H54 (cell line): ENCODE data around the gene ULK3.

ENCODE experiments used
- DNase-seq: peaks from one replicate; pipeline ENCODE4 v3.0.0; 2011; ENCODE audit warnings: low spot score, mixed read lengths; ENCODE audit not compliant: insufficient read length
- FAIRE-seq: peaks from 3 replicates; lab custom pipeline; 2011; peaks lifted over from hg19 to GRCh38; lab: Jason Lieb, UNC
- POLR2A ChIP-seq: IDR thresholded peaks from 2 replicates; pipeline ENCODE4 v1.6.1; 2011; ENCODE audit warnings: low read depth, mild to moderate bottlenecking, low read length

ULK3 gene

GRCh38 chr15:74815121-74815934 is 27.6 kb downstream of the ULK3 start:
- FAIRE-seq (no peak), DNase-seq (no peak)
- TF ChIP-seq POLR2A: no peak

- TF ChIP-seq POLR2A: no peak
- DNase-seq (no peak), FAIRE-seq (no peak)
These were observed 30.4 kb downstream of the ULK3 start, which contains the start of gene LMAN1L for GRCh38 chr15:74812533-74812932. Gene LMAN1L (plus strand): TSS chr15:74812835. CDS start chr15:74812855, 20 bp downstream.

- TF ChIP-seq POLR2A: no peak
- DNase-seq: no peak
- no peak for FAIRE-seq
These were observed 33.0 kb downstream of the ULK3 start for GRCh38 chr15:74809956-74810355.

DNA sequence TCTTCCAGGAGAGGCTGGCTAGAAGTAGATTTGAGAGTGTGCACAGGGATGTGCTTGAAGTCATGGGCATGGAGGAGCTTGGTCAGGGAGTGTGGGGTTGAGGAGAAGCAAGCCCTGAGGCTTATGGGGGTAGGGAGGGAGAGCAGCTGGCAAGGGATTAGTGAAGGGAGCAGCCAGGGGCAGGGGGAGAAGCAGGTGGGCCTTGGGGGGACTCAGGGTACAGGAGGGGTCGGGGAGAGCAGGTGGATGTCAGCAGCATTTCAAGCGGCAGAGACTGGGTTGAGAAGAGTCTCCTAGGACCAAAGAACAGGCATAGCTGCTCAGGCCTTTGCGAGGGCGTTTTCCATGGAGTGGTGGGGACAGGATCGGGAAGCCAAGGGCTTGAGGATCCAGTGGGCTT is 33.7 kb downstream of the ULK3 start:
- TF ChIP-seq POLR2A: no peak
- no peak for FAIRE-seq
- no peak for DNase-seq

DNA sequence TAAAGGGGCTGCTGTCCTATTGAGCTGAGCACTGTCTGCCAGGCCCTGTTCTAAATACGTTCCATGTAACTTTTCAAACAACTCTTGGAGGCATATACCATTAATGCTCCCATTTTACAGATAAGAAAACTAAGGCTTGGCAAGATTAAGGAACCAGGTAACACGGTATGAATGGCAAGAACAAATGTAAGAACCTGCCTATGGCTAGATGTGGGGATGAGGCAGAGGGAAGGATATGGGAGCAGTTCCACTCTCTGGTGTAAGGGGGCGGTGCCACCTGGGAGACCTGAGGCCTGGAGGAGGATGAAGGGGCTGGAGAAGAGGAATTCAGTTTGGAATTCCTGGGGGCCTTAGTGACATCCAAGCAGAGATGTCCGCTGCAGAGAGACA is 34.1 kb downstream of the ULK3 start:
- no peak for FAIRE-seq
- no peak for DNase-seq
- no peak for TF ChIP-seq POLR2A

DNA sequence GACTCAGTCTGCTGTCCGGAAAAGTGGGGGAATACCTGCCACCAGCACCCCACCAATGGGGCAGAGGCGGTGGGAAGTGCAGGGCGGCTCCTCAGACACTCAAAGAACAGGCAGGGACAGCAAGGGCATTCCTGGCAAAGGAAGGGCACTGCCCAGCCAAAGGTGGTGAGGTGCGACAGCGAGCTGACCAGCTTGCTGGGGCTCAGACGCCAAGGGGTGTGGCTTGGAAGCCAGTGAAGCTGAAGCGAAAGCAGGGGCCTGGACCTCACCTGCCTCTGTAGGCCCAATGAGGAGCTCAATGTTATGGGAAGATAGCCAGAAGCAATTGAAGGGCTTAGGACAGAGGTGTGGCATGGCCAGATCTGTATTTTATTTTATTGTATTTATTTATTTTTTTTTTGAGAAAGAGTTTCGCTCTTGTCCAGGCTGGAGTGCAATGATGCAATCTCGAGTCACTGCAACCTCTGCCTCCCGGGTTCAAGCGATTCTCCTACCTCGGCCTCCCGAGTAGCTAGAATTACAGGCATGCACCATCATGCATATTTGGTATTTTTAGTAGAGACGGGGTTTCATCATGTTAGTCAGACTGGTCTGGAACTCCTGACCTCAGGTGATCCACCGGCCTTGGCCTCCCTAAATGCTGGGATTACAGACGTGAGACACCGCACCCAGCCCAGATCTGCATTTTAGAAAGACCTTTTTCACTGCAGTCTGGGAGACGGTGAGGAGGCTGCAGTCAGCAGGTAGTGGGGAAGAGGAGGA is 34.7 kb downstream of the ULK3 start:
- DNase-seq (no peak), FAIRE-seq (no peak)
- no peak for TF ChIP-seq POLR2A

- DNase-seq: no peak
- FAIRE-seq: no peak
- no peak for TF ChIP-seq POLR2A
These were observed 35.7 kb downstream of the ULK3 start for GRCh38 chr15:74807282-74807681.

- no peak for FAIRE-seq
These were observed 38.0 kb downstream of the ULK3 start for GRCh38 chr15:74804935-74805334.

DNA sequence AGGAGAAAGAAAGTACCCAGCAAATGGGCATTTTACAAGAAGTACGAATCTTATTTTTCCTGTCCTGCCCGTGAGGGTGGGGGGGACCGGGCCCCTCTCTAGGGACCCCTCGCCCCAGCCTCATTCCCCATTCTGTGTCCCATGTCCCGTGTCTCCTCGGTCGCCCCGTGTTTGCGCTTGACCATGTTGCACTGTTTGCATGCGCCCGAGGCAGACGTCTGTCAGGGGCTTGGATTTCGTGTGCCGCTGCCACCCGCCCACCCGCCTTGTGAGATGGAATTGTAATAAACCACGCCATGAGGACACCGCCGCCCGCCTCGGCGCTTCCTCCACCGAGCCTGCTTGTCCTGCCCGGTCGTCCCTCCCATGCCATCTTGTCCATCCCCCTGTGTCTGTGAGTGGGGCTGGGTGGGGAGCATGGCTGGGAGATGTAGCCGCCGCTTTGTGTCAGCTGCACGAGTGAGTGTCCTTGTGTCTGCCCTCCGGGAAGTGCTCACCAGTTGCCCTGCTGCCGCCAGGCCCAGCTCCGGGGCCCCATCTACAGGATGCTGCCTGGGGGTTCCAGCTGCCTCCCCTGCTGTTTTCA is 40.0 kb downstream of the ULK3 start:
- TF ChIP-seq POLR2A: no peak
- no peak for DNase-seq
- no peak for FAIRE-seq

More at GRCh38 chr15:74804935-74805334, 38.0 kb downstream of the ULK3 start:
- DNase-seq: no peak
- TF ChIP-seq POLR2A: no peak

- FAIRE-seq (no peak), DNase-seq (no peak)
- TF ChIP-seq POLR2A: no peak
These were observed 40.7 kb downstream of the ULK3 start for GRCh38 chr15:74802290-74802689.

- DNase-seq (no peak), FAIRE-seq (no peak)
- TF ChIP-seq POLR2A: no peak
These were observed 41.5 kb downstream of the ULK3 start for GRCh38 chr15:74801311-74801997.

- no peak for TF ChIP-seq POLR2A
- FAIRE-seq (no peak), DNase-seq (no peak)
These were observed 42.3 kb downstream of the ULK3 start for GRCh38 chr15:74800559-74801094.

GRCh38 chr15:74799856-74800558 is 42.9 kb downstream of the ULK3 start:
- no peak for FAIRE-seq

More at GRCh38 chr15:74799856-74800558, 42.9 kb downstream of the ULK3 start:
- no peak for TF ChIP-seq POLR2A
- DNase-seq: peak; percentile 78
